GM19455 (cell line): ENCODE results near the gene ST3GAL5.

Source experiments
- ATAC-seq: cut with Tn5 transposase; IDR thresholded peaks from one replicate; pipeline ENCODE4 v1.9.1; 2021; ENCODE audit not compliant: unreplicated experiment

The ST3GAL5 gene

GRCh38 chr2:85811180-85812093 is 77.4 kb downstream of the ST3GAL5 start:
- no peak for ATAC-seq

- ATAC-seq, result no peak
Observed at GRCh38 chr2:85810371-85811179, 78.2 kb downstream of the ST3GAL5 start.

GRCh38 chr2:85807756-85808155 is 81.0 kb downstream of the ST3GAL5 start:
- no peak for ATAC-seq

- ATAC-seq, result no peak
Observed at GRCh38 chr2:85806358-85807118, 82.3 kb downstream of the ST3GAL5 start.

- ATAC-seq, result no peak
Observed at GRCh38 chr2:85804583-85804982, 84.2 kb downstream of the ST3GAL5 start.

- no peak for ATAC-seq
Observed at GRCh38 chr2:85803704-85804425, 84.9 kb downstream of the ST3GAL5 start.

- no peak for ATAC-seq
Observed at GRCh38 chr2:85802354-85803103, 86.3 kb downstream of the ST3GAL5 start.

GRCh38 chr2:85801871-85802270 is 86.9 kb downstream of the ST3GAL5 start:
- ATAC-seq, result no peak

GRCh38 chr2:85800586-85800985 is 88.2 kb downstream of the ST3GAL5 start:
- no peak for ATAC-seq

GRCh38 chr2:85799215-85799956 is 89.4 kb downstream of the ST3GAL5 start:
- ATAC-seq, result no peak

GRCh38 chr2:85797921-85798320 is 90.9 kb downstream of the ST3GAL5 start:
- ATAC-seq, result no peak

- ATAC-seq, result no peak
Observed at GRCh38 chr2:85797263-85797660, 91.5 kb downstream of the ST3GAL5 start.

GRCh38 chr2:85796341-85797262 is 92.2 kb downstream of the ST3GAL5 start:
- ATAC-seq, result no peak

- no peak for ATAC-seq
Observed at GRCh38 chr2:85796046-85796340, 92.8 kb downstream of the ST3GAL5 start.

GRCh38 chr2:85795331-85796045 is 93.3 kb downstream of the ST3GAL5 start:
- no peak for ATAC-seq

- no peak for ATAC-seq
Observed at GRCh38 chr2:85794491-85795121, 94.2 kb downstream of the ST3GAL5 start.

- no peak for ATAC-seq
Observed at GRCh38 chr2:85794038-85794441, 94.8 kb downstream of the ST3GAL5 start.
